Measurements from ENCODE around the gene GRIN2C.
A peak's percentile ranks its signal among the peaks of the same experiment; 100 is the strongest.
"Not testable (repeated sequence)": the region's sequence is repeated elsewhere in the genome, so short reads cannot be mapped to it uniquely, and the experiment has no call there.

The GRIN2C gene

DNA sequence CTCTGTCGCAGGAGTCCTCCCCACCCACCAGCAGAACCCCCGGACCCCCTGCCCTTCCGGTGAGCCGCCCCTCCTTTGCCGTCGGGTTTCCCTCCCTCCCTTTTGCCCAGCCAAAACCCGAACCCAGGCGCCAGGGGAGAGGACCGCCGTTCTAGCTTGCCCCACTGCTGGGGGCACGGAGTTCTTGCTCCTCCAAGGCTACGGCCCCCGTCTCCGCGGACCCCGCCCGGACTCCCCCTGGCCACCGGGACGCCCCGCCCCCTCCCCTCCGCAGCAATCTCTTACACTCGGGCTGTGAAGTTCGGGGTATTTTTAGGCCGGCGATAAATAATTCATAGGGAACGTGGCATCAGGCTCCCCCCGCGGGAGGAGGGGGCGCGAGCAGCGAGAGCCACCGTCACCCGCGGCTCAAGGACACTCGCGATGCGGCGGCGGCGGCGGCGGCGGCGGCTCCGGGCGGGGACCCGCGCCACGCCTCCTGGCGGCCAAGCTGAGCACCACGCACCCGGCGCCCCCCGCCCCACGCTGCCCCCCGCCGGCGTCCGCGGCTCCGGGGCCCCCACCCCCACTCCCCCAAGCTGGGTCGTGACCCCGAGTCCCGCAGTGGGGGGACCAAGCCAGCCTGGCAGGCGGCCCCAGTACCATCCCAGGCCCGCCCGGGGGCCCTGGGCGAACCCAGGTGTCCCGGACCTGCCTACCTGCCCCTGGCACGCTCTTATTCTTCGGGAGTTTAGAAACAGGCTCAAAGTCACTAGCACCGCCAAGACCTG, at the start of gene GRIN2C:
GRIN2C (minus strand) TSS at position 427 of the 770 bp plus-strand sequence. CDS start 4,793 bp downstream, outside the sequence.
- TF ChIP-seq, protein P1, sequence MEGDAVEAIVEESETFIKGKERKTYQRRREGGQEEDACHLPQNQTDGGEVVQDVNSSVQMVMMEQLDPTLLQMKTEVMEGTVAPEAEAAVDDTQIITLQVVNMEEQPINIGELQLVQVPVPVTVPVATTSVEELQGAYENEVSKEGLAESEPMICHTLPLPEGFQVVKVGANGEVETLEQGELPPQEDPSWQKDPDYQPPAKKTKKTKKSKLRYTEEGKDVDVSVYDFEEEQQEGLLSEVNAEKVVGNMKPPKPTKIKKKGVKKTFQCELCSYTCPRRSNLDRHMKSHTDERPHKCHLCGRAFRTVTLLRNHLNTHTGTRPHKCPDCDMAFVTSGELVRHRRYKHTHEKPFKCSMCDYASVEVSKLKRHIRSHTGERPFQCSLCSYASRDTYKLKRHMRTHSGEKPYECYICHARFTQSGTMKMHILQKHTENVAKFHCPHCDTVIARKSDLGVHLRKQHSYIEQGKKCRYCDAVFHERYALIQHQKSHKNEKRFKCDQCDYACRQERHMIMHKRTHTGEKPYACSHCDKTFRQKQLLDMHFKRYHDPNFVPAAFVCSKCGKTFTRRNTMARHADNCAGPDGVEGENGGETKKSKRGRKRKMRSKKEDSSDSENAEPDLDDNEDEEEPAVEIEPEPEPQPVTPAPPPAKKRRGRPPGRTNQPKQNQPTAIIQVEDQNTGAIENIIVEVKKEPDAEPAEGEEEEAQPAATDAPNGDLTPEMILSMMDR (IDR thresholded peaks at IDR 0.05; ENCODE audit: borderline replicate concordance, insufficient read depth, low read depth, low read length), result peak; percentile 19; the same call in 1 of the 2 replicates
- H3K4me3 ChIP-seq (ENCODE audit: low read depth, low read length), result no peak within 1 kb of the TSS

DNA sequence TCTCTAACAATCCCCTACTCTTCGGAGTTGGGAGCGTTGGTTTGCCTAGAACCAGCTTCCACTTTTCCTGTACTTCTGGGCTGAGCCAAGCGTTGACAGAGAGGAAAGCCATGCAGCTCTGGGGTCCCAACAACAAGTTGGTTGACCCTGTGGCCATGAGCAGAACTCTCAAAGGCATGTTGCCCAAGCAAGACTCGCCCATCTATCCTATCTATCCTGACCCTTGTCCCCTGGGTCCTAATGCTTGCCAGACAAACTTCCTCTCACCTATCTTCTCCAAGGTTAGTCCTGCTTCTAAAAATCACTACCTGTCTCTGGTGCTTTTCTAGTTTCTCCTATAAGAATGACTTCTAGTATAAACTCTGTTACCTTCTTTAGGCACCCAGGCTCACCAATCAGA, 49.4 kb upstream of the GRIN2C start:
- not testable (repeated sequence) for H3K4me3 ChIP-seq (ENCODE audit: low read depth, low read length)

DNA sequence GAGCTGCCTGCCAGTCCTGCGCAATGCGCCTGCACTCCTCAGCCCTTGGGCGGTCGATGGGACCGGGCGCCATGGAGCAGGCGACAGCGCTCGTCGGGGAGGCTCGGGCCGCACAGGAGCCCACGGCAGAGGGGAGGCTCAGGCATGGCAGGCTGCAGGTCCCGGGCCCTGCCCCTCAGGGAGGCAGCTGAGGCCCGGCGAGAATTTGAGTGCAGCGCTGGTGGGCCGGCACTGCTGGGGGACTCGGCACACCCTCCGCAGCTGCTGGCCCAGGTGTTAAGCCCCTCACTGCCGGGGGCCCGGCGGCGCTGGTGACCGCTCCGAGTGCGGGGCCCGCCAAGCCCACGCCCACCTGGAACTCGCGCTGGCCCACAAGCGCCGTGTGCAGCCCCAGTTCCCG, 47.3 kb upstream of the GRIN2C start:
- TF ChIP-seq, protein P1 (IDR thresholded peaks at IDR 0.05; ENCODE audit: borderline replicate concordance, insufficient read depth, low read depth, low read length), result no peak
- H3K4me3 ChIP-seq (ENCODE audit: low read depth, low read length), result no peak overlapping the region

DNA sequence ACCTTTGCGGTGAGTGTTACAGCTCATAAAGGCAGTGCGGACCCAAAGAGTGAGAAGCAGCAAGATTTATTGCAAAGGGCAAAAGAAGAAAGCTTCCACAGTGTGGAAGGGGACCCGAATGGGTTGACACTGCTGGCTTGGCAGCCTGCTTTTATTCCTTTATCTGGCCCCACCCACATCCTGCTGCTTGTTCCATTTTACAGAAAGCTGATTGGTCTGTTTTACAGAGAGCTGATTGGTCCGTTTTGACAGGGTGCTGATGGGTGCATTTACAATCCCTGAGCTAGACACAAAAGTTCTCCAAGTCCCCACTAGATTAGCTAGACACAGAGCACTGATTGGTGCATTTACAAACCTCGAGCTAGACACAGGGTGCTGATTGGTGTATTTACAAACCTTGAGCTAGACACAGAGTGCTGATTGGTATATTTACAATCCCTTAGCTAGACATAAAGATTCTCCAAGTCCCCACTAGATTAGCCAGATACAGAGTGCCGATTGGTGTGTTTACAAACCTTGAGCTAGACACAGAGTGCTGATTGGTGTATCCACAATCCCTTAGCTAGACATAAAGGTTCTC, 46.6 kb upstream of the GRIN2C start:
- not testable (repeated sequence) for H3K4me3 ChIP-seq (ENCODE audit: low read depth, low read length)

DNA sequence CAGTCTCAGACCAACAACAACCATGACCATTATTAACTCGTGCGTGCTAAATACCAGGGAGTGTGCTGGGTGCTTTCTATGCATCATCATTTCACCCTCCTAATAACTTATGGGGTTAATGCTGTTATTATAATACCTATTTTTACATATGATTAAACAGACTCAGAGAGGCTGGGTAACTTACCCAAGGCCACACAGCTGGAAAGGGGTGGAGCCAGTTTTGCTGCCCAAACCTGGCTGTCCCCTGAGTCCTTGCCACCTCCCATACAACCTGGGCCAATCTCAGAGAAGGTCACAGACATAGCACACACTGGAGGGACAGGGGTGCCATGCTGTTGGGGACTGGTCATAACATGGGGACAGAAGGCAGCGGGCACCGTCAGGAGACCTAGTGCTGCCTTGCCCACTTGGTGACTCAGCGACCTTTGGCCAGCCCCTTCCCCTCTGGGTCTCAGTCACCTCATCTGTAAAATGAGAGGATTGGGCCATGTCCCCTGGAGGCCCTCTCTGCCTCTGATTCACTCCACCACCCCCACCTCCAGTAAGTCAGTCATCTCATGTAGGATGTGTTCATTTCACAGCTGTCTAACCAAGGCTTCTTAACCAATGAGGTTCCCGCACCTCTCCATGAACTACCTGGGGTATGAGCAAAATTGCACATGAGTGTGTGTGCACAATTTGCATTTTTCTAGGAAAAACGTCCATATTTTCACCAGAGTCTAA, 45.2 kb upstream of the GRIN2C start:
- TF ChIP-seq, protein P1 (IDR thresholded peaks at IDR 0.05; ENCODE audit: borderline replicate concordance, insufficient read depth, low read depth, low read length), result no peak
- no peak overlapping the region for H3K4me3 ChIP-seq (ENCODE audit: low read depth, low read length)

DNA sequence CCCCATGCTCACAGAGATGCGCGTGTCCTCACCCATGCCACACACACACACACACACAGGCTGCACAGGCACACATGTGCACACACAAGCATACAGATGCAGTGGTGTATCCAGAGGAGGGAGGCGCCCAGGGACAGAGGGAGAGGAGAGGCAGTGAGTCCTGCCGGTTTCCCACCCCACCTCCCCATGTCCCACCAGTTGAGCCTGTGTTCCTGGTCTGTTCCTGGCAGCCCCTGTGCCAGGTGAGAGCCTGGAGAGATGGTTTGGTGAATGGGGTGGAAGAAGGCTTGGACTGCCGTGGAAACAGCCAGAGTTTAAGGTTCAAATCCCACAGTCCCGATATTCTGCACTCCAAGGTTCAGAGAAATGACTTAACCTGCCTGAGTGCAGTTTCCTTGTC, 44.0 kb upstream of the GRIN2C start:
- H3K4me3 ChIP-seq (ENCODE audit: low read depth, low read length), result no peak overlapping the region

DNA sequence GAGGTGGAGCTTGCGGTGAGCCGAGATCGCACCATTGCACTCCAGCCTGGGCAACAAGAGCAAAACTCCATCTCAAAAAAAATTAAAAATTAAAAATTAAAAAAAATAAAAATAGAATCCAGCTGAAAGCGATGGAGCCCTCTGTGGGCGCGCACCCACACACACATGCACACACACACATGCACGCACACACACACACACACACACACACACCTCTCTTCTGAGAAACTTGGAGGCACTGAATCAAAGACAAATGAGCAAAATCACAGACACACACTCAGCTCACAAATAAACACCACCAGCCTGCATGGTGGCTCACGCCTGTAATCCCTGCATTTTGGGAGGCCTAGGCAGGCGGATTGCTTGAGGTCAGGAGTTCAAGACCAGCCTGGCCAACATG, 43.3 kb upstream of the GRIN2C start:
- TF ChIP-seq, protein P1 (IDR thresholded peaks at IDR 0.05; ENCODE audit: borderline replicate concordance, insufficient read depth, low read depth, low read length), result no peak
- H3K4me3 ChIP-seq (ENCODE audit: low read depth, low read length), result no peak overlapping the region

More for the DNA sequence above, 44.0 kb upstream of the GRIN2C start:
- TF ChIP-seq, protein P1 (IDR thresholded peaks at IDR 0.05; ENCODE audit: borderline replicate concordance, insufficient read depth, low read depth, low read length), result no peak

Measured in GM12875 (cell line).